Measurements from ENCODE around the gene ZNF12.

DNA sequence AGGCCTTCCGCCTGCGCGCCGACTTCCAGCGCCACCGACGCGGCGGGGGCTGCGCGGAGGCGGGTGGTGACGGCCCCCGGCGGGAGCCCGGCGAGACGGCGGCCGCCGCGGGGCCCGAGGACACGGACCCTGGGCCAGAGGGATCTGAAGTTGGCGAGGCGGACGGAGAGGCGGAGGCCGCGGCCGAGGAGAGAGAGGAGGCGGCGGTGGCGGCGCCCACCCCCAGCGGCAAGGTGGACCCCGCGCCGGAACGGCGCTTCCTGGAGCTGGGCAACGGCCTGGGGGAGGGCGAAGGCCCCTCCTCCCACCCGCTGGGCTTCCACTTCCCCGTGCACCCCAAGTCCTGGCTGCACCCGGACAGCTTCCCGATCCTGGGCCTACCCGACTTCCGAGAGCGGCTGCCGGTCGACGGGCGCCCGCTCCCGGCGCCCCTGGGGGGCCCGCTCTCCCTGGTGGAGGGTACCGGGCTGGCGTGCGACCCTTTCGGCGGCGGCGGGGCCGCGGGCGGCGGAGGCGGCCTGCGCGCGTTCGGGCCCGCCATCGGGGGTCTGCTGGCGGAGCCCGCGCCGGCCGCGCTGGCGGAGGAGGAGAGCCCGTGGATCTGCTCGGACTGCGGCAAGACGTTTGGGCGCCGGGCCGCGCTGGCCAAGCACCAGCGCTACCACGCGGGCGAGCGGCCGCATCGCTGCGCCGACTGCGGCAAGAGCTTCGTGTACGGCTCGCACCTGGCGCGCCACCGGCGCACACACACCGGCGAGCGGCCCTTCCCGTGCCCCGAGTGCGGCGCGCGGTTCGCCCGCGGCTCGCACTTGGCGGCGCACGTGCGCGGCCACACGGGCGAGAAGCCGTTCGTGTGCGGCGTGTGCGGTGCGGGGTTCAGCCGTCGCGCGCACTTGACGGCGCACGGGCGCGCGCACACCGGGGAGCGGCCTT, 53.4 kb downstream of the ZNF12 start:
- TF ChIP-seq, protein P1, sequence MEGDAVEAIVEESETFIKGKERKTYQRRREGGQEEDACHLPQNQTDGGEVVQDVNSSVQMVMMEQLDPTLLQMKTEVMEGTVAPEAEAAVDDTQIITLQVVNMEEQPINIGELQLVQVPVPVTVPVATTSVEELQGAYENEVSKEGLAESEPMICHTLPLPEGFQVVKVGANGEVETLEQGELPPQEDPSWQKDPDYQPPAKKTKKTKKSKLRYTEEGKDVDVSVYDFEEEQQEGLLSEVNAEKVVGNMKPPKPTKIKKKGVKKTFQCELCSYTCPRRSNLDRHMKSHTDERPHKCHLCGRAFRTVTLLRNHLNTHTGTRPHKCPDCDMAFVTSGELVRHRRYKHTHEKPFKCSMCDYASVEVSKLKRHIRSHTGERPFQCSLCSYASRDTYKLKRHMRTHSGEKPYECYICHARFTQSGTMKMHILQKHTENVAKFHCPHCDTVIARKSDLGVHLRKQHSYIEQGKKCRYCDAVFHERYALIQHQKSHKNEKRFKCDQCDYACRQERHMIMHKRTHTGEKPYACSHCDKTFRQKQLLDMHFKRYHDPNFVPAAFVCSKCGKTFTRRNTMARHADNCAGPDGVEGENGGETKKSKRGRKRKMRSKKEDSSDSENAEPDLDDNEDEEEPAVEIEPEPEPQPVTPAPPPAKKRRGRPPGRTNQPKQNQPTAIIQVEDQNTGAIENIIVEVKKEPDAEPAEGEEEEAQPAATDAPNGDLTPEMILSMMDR (IDR thresholded peaks at IDR 0.05; ENCODE audit: insufficient read depth, low read depth, low read length) = no peak
- no peak for TF ChIP-seq EZH2 (IDR thresholded peaks at IDR 0.05; ENCODE audit: insufficient read depth, low read length)
